ENCODE data around the gene TAOK3.
"Not testable (repeated sequence)": the region's sequence is repeated elsewhere in the genome, so short reads cannot be mapped to it uniquely, and the experiment has no call there.

The TAOK3 gene

GRCh38 chr12:118373616-118374015 lies 909 bp upstream of the TAOK3 start:
- DNase-seq (ENCODE audit: low spot score), result no peak

GRCh38 chr12:118371321-118372282 lies 1.1 kb downstream of the TAOK3 start:
- DNase-seq (ENCODE audit: low spot score), result peak; percentile 15

GRCh38 chr12:118370601-118371000 lies 2.1 kb downstream of the TAOK3 start:
- no peak for DNase-seq (ENCODE audit: low spot score)

- DNase-seq (ENCODE audit: low spot score), result no peak
Observed at GRCh38 chr12:118368821-118369220, 3.9 kb downstream of the TAOK3 start.

GRCh38 chr12:118361889-118362288 lies 10.8 kb downstream of the TAOK3 start:
- DNase-seq (ENCODE audit: low spot score), result no peak

- DNase-seq (ENCODE audit: low spot score), result no peak
Observed at GRCh38 chr12:118361092-118361404, 11.7 kb downstream of the TAOK3 start.

- no peak for DNase-seq (ENCODE audit: low spot score)
Observed at GRCh38 chr12:118359541-118359915, 13.2 kb downstream of the TAOK3 start.

GRCh38 chr12:118358612-118359540 lies 13.8 kb downstream of the TAOK3 start:
- DNase-seq (ENCODE audit: low spot score), result no peak

GRCh38 chr12:118358008-118358359 lies 14.7 kb downstream of the TAOK3 start:
- no peak for DNase-seq (ENCODE audit: low spot score)

GRCh38 chr12:118357257-118358007 lies 15.3 kb downstream of the TAOK3 start:
- DNase-seq (ENCODE audit: low spot score), result peak; percentile 17

- DNase-seq (ENCODE audit: low spot score), result no peak
Observed at GRCh38 chr12:118356809-118357256, 15.9 kb downstream of the TAOK3 start.

GRCh38 chr12:118355843-118356242 lies 16.9 kb downstream of the TAOK3 start:
- no peak for DNase-seq (ENCODE audit: low spot score)

- no peak for DNase-seq (ENCODE audit: low spot score)
Observed at GRCh38 chr12:118354903-118355302, 17.8 kb downstream of the TAOK3 start.

- not testable (repeated sequence) for DNase-seq (ENCODE audit: low spot score)
Observed at GRCh38 chr12:118354503-118354902, 18.2 kb downstream of the TAOK3 start.

GRCh38 chr12:118353721-118354120 lies 19.0 kb downstream of the TAOK3 start:
- no peak for DNase-seq (ENCODE audit: low spot score)

GRCh38 chr12:118350908-118351559 lies 21.7 kb downstream of the TAOK3 start:
- no peak for DNase-seq (ENCODE audit: low spot score)

GRCh38 chr12:118347916-118348315 lies 24.8 kb downstream of the TAOK3 start:
- no peak for DNase-seq (ENCODE audit: low spot score)

GRCh38 chr12:118346895-118347294 lies 25.8 kb downstream of the TAOK3 start:
- DNase-seq (ENCODE audit: low spot score), result no peak

- DNase-seq (ENCODE audit: low spot score), result no peak
Observed at GRCh38 chr12:118345355-118345754, 27.4 kb downstream of the TAOK3 start.

- no peak for DNase-seq (ENCODE audit: low spot score)
Observed at GRCh38 chr12:118344829-118345228, 27.9 kb downstream of the TAOK3 start.

- no peak for DNase-seq (ENCODE audit: low spot score)
Observed at GRCh38 chr12:118342090-118342489, 30.6 kb downstream of the TAOK3 start.

All from HuH-7.5 (cell line).